ENCODE data around the gene GLRA3. TPM values are rescaled to one million over a fixed set of nuclear protein-coding genes. Genes with fewer than 3 reads are reported as not detected.

GLRA3 gene
- total RNA-seq, 1 donor from 2014 or later: not detected

DNA sequence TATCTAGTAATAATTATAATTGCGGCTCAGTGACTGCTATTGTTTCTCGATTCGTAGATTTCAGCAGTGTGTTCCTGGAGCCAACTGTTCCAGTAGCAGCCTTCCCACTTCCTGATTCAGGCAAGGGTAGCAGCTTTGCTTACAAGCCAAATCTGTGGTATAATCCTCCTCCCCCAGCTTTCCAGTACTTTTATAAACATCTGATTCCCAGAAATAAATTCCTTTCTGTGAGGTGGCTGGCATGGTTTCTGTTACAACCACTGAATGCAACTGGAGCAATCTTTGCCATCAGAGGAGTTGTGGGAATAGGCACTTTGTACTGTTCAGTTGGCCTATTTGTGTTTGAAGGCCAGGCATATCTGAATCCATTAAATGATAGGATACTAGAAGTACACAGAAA is 80.0 kb downstream of the GLRA3 start:
- Histone ChIP-seq H3K4me1 (no peaks in the 10 kb centered on the region), H3K36me3 (no peaks in the 10 kb centered on the region), H3K27me3 (ENCODE audit: low read depth) (no peaks in the 10 kb centered on the region), H3K4me3 (no peak overlapping the region), H3K9me3 (replicated peaks) (peaks cover 19% of the 10 kb centered on the region), H3K27ac (replicated peaks) (no peak overlapping the region)
- TF ChIP-seq, protein P1, sequence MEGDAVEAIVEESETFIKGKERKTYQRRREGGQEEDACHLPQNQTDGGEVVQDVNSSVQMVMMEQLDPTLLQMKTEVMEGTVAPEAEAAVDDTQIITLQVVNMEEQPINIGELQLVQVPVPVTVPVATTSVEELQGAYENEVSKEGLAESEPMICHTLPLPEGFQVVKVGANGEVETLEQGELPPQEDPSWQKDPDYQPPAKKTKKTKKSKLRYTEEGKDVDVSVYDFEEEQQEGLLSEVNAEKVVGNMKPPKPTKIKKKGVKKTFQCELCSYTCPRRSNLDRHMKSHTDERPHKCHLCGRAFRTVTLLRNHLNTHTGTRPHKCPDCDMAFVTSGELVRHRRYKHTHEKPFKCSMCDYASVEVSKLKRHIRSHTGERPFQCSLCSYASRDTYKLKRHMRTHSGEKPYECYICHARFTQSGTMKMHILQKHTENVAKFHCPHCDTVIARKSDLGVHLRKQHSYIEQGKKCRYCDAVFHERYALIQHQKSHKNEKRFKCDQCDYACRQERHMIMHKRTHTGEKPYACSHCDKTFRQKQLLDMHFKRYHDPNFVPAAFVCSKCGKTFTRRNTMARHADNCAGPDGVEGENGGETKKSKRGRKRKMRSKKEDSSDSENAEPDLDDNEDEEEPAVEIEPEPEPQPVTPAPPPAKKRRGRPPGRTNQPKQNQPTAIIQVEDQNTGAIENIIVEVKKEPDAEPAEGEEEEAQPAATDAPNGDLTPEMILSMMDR (IDR thresholded peaks at IDR 0.05; ENCODE audit: borderline replicate concordance): no peak
- intact Hi-C loops (cut with micrococcal nuclease): no loop called here
- no peak for DNase-seq

DNA sequence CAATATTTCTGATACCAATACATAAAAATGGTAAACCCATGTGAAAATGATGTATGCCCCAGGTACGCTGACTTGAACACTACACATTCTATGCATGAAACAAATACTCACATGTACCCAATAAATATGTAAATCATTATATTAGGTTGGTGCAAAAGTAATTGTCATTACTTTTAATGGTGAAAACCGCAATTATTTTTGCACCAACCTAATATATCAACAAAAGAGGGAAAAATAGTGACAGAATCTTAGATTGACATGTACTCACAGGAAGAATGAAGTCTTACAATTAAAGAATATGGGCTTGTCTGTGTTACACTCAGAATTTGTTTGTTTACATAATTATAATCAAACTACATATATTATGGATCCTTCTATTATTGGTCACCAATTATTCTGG is 82.3 kb downstream of the GLRA3 start:
- peaks cover 21% of the 10 kb centered on the region for H3K9me3 ChIP-seq (replicated peaks)
- intact Hi-C loops (cut with micrococcal nuclease): no loop called here
- no peaks in the 10 kb centered on the region for H3K36me3 ChIP-seq
- no peaks in the 10 kb centered on the region for H3K4me1 ChIP-seq
- TF ChIP-seq, protein P1 (IDR thresholded peaks at IDR 0.05; ENCODE audit: borderline replicate concordance): no peak
- no peaks in the 10 kb centered on the region for H3K27me3 ChIP-seq (ENCODE audit: low read depth)
- DNase-seq: no peak
- no peak overlapping the region for H3K4me3 ChIP-seq
- no peak overlapping the region for H3K27ac ChIP-seq (replicated peaks)

DNA sequence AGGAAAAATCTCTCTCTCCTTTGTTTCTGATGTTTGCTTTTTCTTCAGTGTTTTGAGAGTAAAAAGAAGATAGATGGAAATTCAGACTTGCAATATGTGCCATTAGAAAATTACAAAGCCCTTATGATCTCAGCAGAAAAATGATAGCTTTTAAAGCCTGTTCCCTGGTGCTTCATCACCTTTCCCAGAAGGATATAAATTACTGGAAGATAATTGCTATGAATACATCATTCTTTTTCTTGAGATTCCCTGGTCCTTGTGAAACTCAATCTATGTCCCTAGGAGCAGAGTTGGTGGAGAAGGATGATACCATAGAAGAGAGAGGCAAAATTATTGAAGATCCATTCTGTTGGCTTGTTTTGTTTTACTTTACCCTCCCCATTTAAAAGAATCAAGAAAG is 86.5 kb downstream of the GLRA3 start:
- peaks cover 28% of the 10 kb centered on the region for H3K9me3 ChIP-seq (replicated peaks)
- TF ChIP-seq, protein P1 (IDR thresholded peaks at IDR 0.05; ENCODE audit: borderline replicate concordance): no peak
- H3K27me3 ChIP-seq (ENCODE audit: low read depth): no peaks in the 10 kb centered on the region
- no peak overlapping the region for H3K27ac ChIP-seq (replicated peaks)
- intact Hi-C loops (cut with micrococcal nuclease): no loop called here
- no peaks in the 10 kb centered on the region for H3K4me1 ChIP-seq
- no peaks in the 10 kb centered on the region for H3K36me3 ChIP-seq
- H3K4me3 ChIP-seq: no peak overlapping the region
- DNase-seq: no peak

DNA sequence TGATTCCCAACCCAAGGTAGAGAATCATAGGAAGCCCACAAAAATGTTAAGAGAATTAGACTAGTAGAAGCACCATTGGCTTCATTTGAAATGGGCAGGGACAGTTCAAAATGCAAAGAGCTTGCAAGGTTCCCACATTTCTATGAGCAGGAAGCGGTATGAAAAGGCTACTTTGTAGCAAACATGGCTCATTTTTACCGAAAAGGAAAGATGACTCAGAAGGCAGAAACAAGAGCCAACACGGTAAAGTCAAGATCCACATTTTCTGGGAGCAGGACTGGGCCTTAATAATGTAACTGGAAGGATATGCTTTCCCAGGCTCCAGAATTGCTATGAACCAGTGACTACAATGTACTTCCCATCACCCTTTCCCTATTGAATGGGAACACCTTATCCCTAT is 89.5 kb downstream of the GLRA3 start:
- no peaks in the 10 kb centered on the region for H3K36me3 ChIP-seq
- H3K9me3 ChIP-seq (replicated peaks): peaks cover 14% of the 10 kb centered on the region
- intact Hi-C loops (cut with micrococcal nuclease): no loop called here
- H3K4me1 ChIP-seq: no peaks in the 10 kb centered on the region
- DNase-seq: no peak
- TF ChIP-seq, protein P1 (IDR thresholded peaks at IDR 0.05; ENCODE audit: borderline replicate concordance): no peak
- H3K27me3 ChIP-seq (ENCODE audit: low read depth): no peaks in the 10 kb centered on the region
- no peak overlapping the region for H3K4me3 ChIP-seq
- no peak overlapping the region for H3K27ac ChIP-seq (replicated peaks)

DNA sequence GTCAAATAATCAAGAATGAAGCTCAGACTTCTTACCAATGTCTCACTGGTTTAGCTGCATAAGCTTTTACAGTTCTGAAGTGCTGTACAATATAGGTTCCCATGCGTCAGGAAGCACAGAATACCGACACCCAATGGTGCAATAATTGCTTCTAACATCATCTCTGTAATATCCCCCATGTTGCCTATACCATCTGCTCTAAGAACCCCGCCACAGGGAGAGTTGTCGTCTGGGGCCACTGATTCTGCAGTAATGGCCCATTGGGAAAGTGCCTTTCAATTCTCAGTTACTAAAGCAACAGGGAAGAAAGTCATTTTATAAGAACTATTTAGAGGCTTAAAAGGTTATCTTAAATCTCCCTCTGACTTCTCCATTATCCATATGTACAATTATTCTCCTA is 94.9 kb downstream of the GLRA3 start:
- H3K27ac ChIP-seq (replicated peaks): no peak overlapping the region
- H3K27me3 ChIP-seq (ENCODE audit: low read depth): no peaks in the 10 kb centered on the region
- TF ChIP-seq, protein P1 (IDR thresholded peaks at IDR 0.05; ENCODE audit: borderline replicate concordance): no peak
- no peak overlapping the region for H3K4me3 ChIP-seq
- no peaks in the 10 kb centered on the region for H3K36me3 ChIP-seq
- peaks cover 1% of the 10 kb centered on the region for H3K9me3 ChIP-seq (replicated peaks)
- intact Hi-C loops (cut with micrococcal nuclease): no loop called here
- no peaks in the 10 kb centered on the region for H3K4me1 ChIP-seq
- no peak for DNase-seq

DNA sequence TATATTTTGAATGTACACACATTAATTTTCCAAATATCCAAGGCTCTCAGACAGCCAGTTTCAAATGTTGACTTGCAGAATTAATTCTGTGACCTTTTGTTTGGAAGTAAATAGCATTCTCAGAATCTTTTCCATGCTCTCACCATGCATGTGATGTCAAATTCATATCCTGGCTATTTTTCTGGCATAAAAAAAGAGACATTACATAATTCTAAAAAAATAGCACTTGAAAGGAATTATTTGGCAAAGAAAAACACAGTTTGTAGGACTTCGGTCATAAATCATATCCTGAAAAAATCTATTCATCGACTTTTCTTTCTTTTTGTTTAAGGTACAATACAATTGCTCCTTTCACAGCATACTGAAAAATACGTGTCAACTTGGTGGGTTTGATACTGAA is 111.2 kb downstream of the GLRA3 start:
- DNase-seq: no peak
- Histone ChIP-seq H3K36me3 (no peaks in the 10 kb centered on the region), H3K9me3 (replicated peaks) (no peaks in the 10 kb centered on the region), H3K27me3 (ENCODE audit: low read depth) (no peaks in the 10 kb centered on the region), H3K27ac (replicated peaks) (peak overlapping the region; percentile 30), H3K4me1 (no peaks in the 10 kb centered on the region), H3K4me3 (no peak overlapping the region)
- intact Hi-C loops (cut with micrococcal nuclease): loop anchor here (10.0 kb wide), 1 partner anchor 353 kb away; no protein-coding TSS in a partner anchor
- TF ChIP-seq, protein P1 (IDR thresholded peaks at IDR 0.05; ENCODE audit: borderline replicate concordance): no peak
